ENCODE data around the gene SRMS.

DNA sequence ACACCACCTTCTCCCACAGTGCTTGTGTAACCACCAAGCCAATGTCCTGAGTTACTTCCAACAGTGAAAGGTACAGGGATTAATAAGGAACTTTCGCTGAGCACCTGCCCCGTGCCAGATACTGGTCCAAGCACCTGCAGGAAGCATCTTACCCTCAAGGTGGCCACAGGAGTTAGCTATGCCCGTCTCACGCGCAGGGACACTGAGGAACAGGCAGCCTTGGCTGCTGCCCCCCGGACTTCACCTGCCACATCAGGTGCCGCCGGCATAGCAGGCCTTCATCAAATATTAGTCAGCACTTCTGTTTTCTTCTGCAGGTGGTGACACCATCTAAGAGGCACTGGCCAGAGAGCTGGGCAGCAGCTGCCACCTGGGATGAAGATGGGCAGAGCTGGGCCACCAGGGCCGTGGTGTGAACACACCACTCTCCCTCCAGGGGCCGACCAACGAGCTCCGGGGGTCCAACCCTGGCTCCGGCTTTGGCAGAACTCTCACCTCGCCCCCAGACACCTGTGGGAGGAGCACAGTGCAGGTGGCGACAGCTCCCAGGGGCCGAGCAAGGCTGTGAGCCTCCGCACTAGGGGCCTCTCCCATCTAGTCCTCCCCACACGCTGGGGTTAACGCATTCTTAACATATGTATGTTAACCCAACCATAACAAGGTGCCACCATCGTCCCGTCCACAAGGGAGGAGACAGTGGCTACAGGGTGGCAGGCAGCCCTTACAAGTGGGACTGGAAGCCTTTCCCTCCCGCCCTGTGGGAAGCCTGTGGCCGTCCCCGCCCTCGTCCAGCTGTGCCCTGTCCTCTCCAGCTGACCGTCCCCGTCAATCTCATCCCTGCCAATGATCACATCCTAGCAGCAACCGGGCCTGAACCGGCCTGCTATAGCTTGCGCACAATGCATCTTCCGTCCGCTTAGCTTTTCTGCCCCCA is 29.9 kb downstream of the SRMS start:
- TF ChIP-seq, protein P1, sequence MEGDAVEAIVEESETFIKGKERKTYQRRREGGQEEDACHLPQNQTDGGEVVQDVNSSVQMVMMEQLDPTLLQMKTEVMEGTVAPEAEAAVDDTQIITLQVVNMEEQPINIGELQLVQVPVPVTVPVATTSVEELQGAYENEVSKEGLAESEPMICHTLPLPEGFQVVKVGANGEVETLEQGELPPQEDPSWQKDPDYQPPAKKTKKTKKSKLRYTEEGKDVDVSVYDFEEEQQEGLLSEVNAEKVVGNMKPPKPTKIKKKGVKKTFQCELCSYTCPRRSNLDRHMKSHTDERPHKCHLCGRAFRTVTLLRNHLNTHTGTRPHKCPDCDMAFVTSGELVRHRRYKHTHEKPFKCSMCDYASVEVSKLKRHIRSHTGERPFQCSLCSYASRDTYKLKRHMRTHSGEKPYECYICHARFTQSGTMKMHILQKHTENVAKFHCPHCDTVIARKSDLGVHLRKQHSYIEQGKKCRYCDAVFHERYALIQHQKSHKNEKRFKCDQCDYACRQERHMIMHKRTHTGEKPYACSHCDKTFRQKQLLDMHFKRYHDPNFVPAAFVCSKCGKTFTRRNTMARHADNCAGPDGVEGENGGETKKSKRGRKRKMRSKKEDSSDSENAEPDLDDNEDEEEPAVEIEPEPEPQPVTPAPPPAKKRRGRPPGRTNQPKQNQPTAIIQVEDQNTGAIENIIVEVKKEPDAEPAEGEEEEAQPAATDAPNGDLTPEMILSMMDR (IDR thresholded peaks at IDR 0.05): no peak
- no peak for TF ChIP-seq POLR2A (IDR thresholded peaks at IDR 0.05)
